RWPE1 (cell line): Measurements from ENCODE around the gene SART3.
A peak's percentile ranks its signal among the peaks of the same experiment; 100 is the strongest.

Source experiments
- CTCF ChIA-PET: fragments of 350-600 bp; sonication (Branson Sonifier 250); formaldehyde crosslinking; extraction: SDS; loops from one replicate; lab custom pipeline; 2021; lab: Yijun Ruan, JAX
- POLR2A ChIA-PET: fragments of 400-600 bp; formaldehyde crosslinking; extraction: SDS; loops from one replicate; lab custom pipeline; 2020; ENCODE audit warnings: antibody characterized with exemption; ENCODE audit not compliant: low non-redundant PET; lab: Yijun Ruan, JAX
- DNase-seq: peaks from one replicate; pipeline ENCODE4 v3.0.0; 2012; ENCODE audit warnings: low spot score
- H3K27ac ChIP-seq: fragments of 450-650 bp; 2 replicates; pipeline ENCODE4 v1.5.1; 2017
- CTCF ChIP-seq: fragments of 450-650 bp; conservative IDR thresholded peaks from 2 replicates; pipeline ENCODE4 v1.5.1; 2017; ENCODE audit warnings: low read depth, mild to moderate bottlenecking

The SART3 gene

GRCh38 chr12:108484845-108485244 is 76.1 kb downstream of the SART3 start:
- no peak for TF ChIP-seq CTCF
- ChIA-PET CTCF (interaction anchor here (0.6 kb wide), 1 partner anchor 78 kb away, joined by 4 read pairs; the partner anchor contains the start of gene ISCU), POLR2A (no interaction called here)
- no peak for DNase-seq
- no peak overlapping the region for H3K27ac ChIP-seq

- POLR2A ChIA-PET, result no interaction called here
- TF ChIP-seq CTCF, result no peak
- CTCF ChIA-PET, result interaction anchor here (0.6 kb wide), 2 partner anchors 35 to 78 kb away, joined by 3 to 4 read pairs; partner anchors contain the start of gene ISCU
- H3K27ac ChIP-seq, result no peak overlapping the region
- DNase-seq, result no peak
Measured at GRCh38 chr12:108484431-108484830, 76.5 kb downstream of the SART3 start.

- TF ChIP-seq CTCF, result no peak
- H3K27ac ChIP-seq, result peak overlapping the region; percentile 74
- ChIA-PET POLR2A (no interaction called here), CTCF (interaction anchor here (2.3 kb wide), 1 partner anchor 29 kb away, joined by 6 read pairs; no protein-coding TSS in a partner anchor)
- peak; percentile 49 for DNase-seq
Measured at GRCh38 chr12:108483213-108484059, 77.5 kb downstream of the SART3 start.

GRCh38 chr12:108482717-108483212 is 78.2 kb downstream of the SART3 start:
- no peak for TF ChIP-seq CTCF
- DNase-seq, result peak; percentile 49
- H3K27ac ChIP-seq, result peak overlapping the region; percentile 74
- POLR2A ChIA-PET, result interaction anchor here (0.7 kb wide), 1 partner anchor 377 kb away, joined by 5 read pairs; no protein-coding TSS in a partner anchor
- CTCF ChIA-PET, result interaction anchor here (2.3 kb wide), 1 partner anchor 30 kb away, joined by 6 read pairs; no protein-coding TSS in a partner anchor

- no peak for DNase-seq
- ChIA-PET CTCF (interaction anchor here (0.6 kb wide), 2 partner anchors 175 to 561 kb away, joined by 3 read pairs; no protein-coding TSS in a partner anchor), POLR2A (no interaction called here)
- H3K27ac ChIP-seq, result no peak overlapping the region
- no peak for TF ChIP-seq CTCF
Measured at GRCh38 chr12:108479364-108480070, 81.5 kb downstream of the SART3 start.
